H54 (cell line): ENCODE results near the gene SFMBT2.

Experiments used
- DNase-seq: peaks from one replicate; pipeline ENCODE4 v3.0.0; 2011; ENCODE audit warnings: low spot score, mixed read lengths; ENCODE audit not compliant: insufficient read length
- FAIRE-seq: peaks from 3 replicates; lab custom pipeline; 2011; peaks lifted over from hg19 to GRCh38; lab: Jason Lieb, UNC
- POLR2A ChIP-seq: IDR thresholded peaks from 2 replicates; pipeline ENCODE4 v1.6.1; 2011; ENCODE audit warnings: low read depth, mild to moderate bottlenecking, low read length

Gene SFMBT2

GRCh38 chr10:7417103-7417623 is 6.3 kb upstream of the SFMBT2 start:
- DNase-seq (no peak), FAIRE-seq (no peak)
- no peak for TF ChIP-seq POLR2A

GRCh38 chr10:7414766-7415165 is 3.9 kb upstream of the SFMBT2 start:
- DNase-seq (no peak), FAIRE-seq (no peak)

GRCh38 chr10:7412928-7413282 is 2.1 kb upstream of the SFMBT2 start:
- FAIRE-seq (no peak), DNase-seq (no peak)
- no peak for TF ChIP-seq POLR2A

More at GRCh38 chr10:7414766-7415165, 3.9 kb upstream of the SFMBT2 start:
- no peak for TF ChIP-seq POLR2A

- DNase-seq (no peak), FAIRE-seq (no peak)
- TF ChIP-seq POLR2A, result no peak
Observed at GRCh38 chr10:7412237-7412927, 1.5 kb upstream of the SFMBT2 start.

- DNase-seq (no peak), FAIRE-seq (no peak)
- TF ChIP-seq POLR2A, result no peak
Observed at GRCh38 chr10:7411671-7412128, 866 bp upstream of the SFMBT2 start.

GRCh38 chr10:7410301-7410861 is 453 bp downstream of the SFMBT2 start:
- no peak for TF ChIP-seq POLR2A
- peak; percentile 19 for DNase-seq
- no peak for FAIRE-seq

GRCh38 chr10:7409732-7410168 is 1.1 kb downstream of the SFMBT2 start:
- peak; percentile 15 for DNase-seq
- no peak for TF ChIP-seq POLR2A

GRCh38 chr10:7409045-7409731 is 1.6 kb downstream of the SFMBT2 start:
- DNase-seq (no peak), FAIRE-seq (no peak)
- TF ChIP-seq POLR2A, result no peak

More at GRCh38 chr10:7409732-7410168, 1.1 kb downstream of the SFMBT2 start:
- no peak for FAIRE-seq

GRCh38 chr10:7408291-7409044 is 2.4 kb downstream of the SFMBT2 start:
- TF ChIP-seq POLR2A, result no peak
- no peak for DNase-seq
- FAIRE-seq, result no peak

GRCh38 chr10:7407368-7408290 is 3.2 kb downstream of the SFMBT2 start:
- DNase-seq (no peak), FAIRE-seq (no peak)
- TF ChIP-seq POLR2A, result no peak

GRCh38 chr10:7406712-7407333 is 4.0 kb downstream of the SFMBT2 start:
- DNase-seq, result no peak
- no peak for TF ChIP-seq POLR2A
- no peak for FAIRE-seq

- FAIRE-seq, result no peak
- TF ChIP-seq POLR2A, result no peak
- DNase-seq, result no peak
Observed at GRCh38 chr10:7405637-7406036, 5.2 kb downstream of the SFMBT2 start.

- FAIRE-seq (no peak), DNase-seq (no peak)
- no peak for TF ChIP-seq POLR2A
Observed at GRCh38 chr10:7403620-7404019, 7.2 kb downstream of the SFMBT2 start.
